Fibroblast of lung (primary cell): Measurements from ENCODE around the gene BRD8.

Experiments
- CTCF ChIP-seq, 2 donors: IDR thresholded peaks in 1 of 2; conservative IDR thresholded peaks in 1 of 2; 1 replicate in 1 of 2; 2 replicates in 1 of 2; pipeline ENCODE4 v1.5.1; 2011 to 2012; ENCODE audit warnings: low read length in 2 of 2, control low read depth in 1 of 2, inconsistent platforms in 1 of 2, low read depth in 1 of 2, mild to moderate bottlenecking in 1 of 2
- EZH2 ChIP-seq: IDR thresholded peaks from 2 replicates; pipeline ENCODE4 v1.5.1; 2012; ENCODE audit warnings: low read length, control low read depth, mild to moderate bottlenecking; ENCODE audit errors: missing control alignments

- TF ChIP-seq CTCF (conservative IDR thresholded peaks at IDR 0.05 in 1 of 2, IDR thresholded peaks at IDR 0.05 in 1 of 2; ENCODE audit: low read depth in 1 of 2, low read length in 2 of 2) (no peak), EZH2 (no peak)
These were observed 402 bp downstream of the BRD8 start for GRCh38 chr5:138177941-138178515.
